BE2C (cell line): ENCODE measurements around the gene TMEM203.

Experiments used
- DNase-seq: peaks from one replicate; pipeline ENCODE4 v3.0.0-alpha.2; 2020
- H3K27me3 ChIP-seq: fragments of 250-450 bp; sonication (Bioruptor Pico); 2 replicates; pipeline ENCODE4 v1.5.1; 2020; ENCODE audit warnings: mild to moderate bottlenecking
- H3K36me3 ChIP-seq: fragments of 250-450 bp; sonication (Bioruptor Pico); 2 replicates; pipeline ENCODE4 v1.5.1; 2020; ENCODE audit warnings: mild to moderate bottlenecking
- H3K4me1 ChIP-seq: fragments of 250-450 bp; sonication (Bioruptor Pico); 2 replicates; pipeline ENCODE4 v1.5.1; 2020
- H3K4me3 ChIP-seq: 2 replicates; pipeline ENCODE4 v1.5.1; 2011; ENCODE audit warnings: low read depth, low read length
- H3K9me3 ChIP-seq: fragments of 250-450 bp; sonication (Bioruptor Pico); 2 replicates; pipeline ENCODE4 v1.5.1; 2020
- CTCF ChIP-seq: IDR thresholded peaks from 2 replicates; pipeline ENCODE4 v1.5.1; 2012; ENCODE audit warnings: mild to moderate bottlenecking, low read depth, low read length

Gene TMEM203

GRCh38 chr9:137229903-137230704 is 24.7 kb upstream of the TMEM203 start:
- Histone ChIP-seq H3K27me3 (no peaks in the 10 kb centered on the region), H3K4me1 (peaks cover 7% of the 10 kb centered on the region; the same call in 1 of the 2 replicates)
- TF ChIP-seq CTCF: no peak

GRCh38 chr9:137228968-137229896 is 23.8 kb upstream of the TMEM203 start:
- no peaks in the 10 kb centered on the region for H3K36me3 ChIP-seq
- no peak for TF ChIP-seq CTCF
- H3K27me3 ChIP-seq: no peaks in the 10 kb centered on the region
- peak; percentile 52 for DNase-seq
- no peak overlapping the region for H3K4me3 ChIP-seq
- no peaks in the 10 kb centered on the region for H3K9me3 ChIP-seq
- peaks cover 7% of the 10 kb centered on the region; the same call in 1 of the 2 replicates for H3K4me1 ChIP-seq

More at GRCh38 chr9:137229903-137230704, 24.7 kb upstream of the TMEM203 start:
- H3K9me3 ChIP-seq: no peaks in the 10 kb centered on the region
- no peak overlapping the region for H3K4me3 ChIP-seq
- no peaks in the 10 kb centered on the region for H3K36me3 ChIP-seq
- DNase-seq: no peak

GRCh38 chr9:137228506-137228967 is 23.1 kb upstream of the TMEM203 start:
- TF ChIP-seq CTCF: no peak
- no peaks in the 10 kb centered on the region for H3K9me3 ChIP-seq
- H3K4me3 ChIP-seq: no peak overlapping the region
- no peaks in the 10 kb centered on the region for H3K36me3 ChIP-seq
- H3K27me3 ChIP-seq: no peaks in the 10 kb centered on the region
- peaks cover 7% of the 10 kb centered on the region; the same call in 1 of the 2 replicates for H3K4me1 ChIP-seq
- no peak for DNase-seq

GRCh38 chr9:137227853-137228505 is 22.5 kb upstream of the TMEM203 start:
- TF ChIP-seq CTCF: no peak
- peaks cover 8% of the 10 kb centered on the region for H3K4me1 ChIP-seq
- DNase-seq: no peak
- H3K36me3 ChIP-seq: no peaks in the 10 kb centered on the region
- H3K4me3 ChIP-seq: no peak overlapping the region
- no peaks in the 10 kb centered on the region for H3K27me3 ChIP-seq
- H3K9me3 ChIP-seq: no peaks in the 10 kb centered on the region

- H3K4me1 ChIP-seq: peaks cover 10% of the 10 kb centered on the region
Measured at GRCh38 chr9:137227054-137227852, 21.8 kb upstream of the TMEM203 start, which contains the start of gene RNF224. TSS of gene RNF224 (plus strand) at chr9:137227502. CDS start at chr9:137228336, 834 bp downstream.

More at GRCh38 chr9:137227054-137227852, 21.8 kb upstream of the TMEM203 start, which contains the start of gene RNF224:
- DNase-seq: peak; percentile 90
- Histone ChIP-seq H3K9me3 (no peaks in the 10 kb centered on the region), H3K4me3 (no peak within 1 kb of the TSS), H3K36me3 (no peaks in the 10 kb centered on the region), H3K27me3 (no peaks in the 10 kb centered on the region)
- TF ChIP-seq CTCF: peak; percentile 91
